NCI-H1105 (cell line): ENCODE data around the gene TRERF1.
"Not testable (repeated sequence)": the region's sequence is repeated elsewhere in the genome, so short reads cannot be mapped to it uniquely, and the experiment has no call there.

Experiments
- DNase-seq: peaks from one replicate; lab custom pipeline; 2025; lab: John Stamatoyannopoulos, UW

Gene TRERF1

GRCh38 chr6:42337985-42338743 lies 113.6 kb downstream of the TRERF1 start:
- no peak for DNase-seq

- DNase-seq: no peak
These were observed 115.3 kb downstream of the TRERF1 start for GRCh38 chr6:42336431-42336830.

GRCh38 chr6:42335896-42336295 lies 115.8 kb downstream of the TRERF1 start:
- no peak for DNase-seq

- DNase-seq: no peak
These were observed 116.9 kb downstream of the TRERF1 start for GRCh38 chr6:42334870-42335269.

GRCh38 chr6:42333612-42334011 lies 118.1 kb downstream of the TRERF1 start:
- DNase-seq: no peak

GRCh38 chr6:42332916-42333315 lies 118.8 kb downstream of the TRERF1 start:
- no peak for DNase-seq

GRCh38 chr6:42331019-42331418 lies 120.7 kb downstream of the TRERF1 start:
- no peak for DNase-seq

- DNase-seq: peak; percentile 52
These were observed 125.5 kb downstream of the TRERF1 start for GRCh38 chr6:42326248-42326647.

- not testable (repeated sequence) for DNase-seq
These were observed 126.9 kb downstream of the TRERF1 start for GRCh38 chr6:42324656-42325324.

GRCh38 chr6:42322676-42323075 lies 129.1 kb downstream of the TRERF1 start:
- DNase-seq: no peak

- DNase-seq: no peak
These were observed 129.8 kb downstream of the TRERF1 start for GRCh38 chr6:42321976-42322375.

GRCh38 chr6:42320762-42321161 lies 131.0 kb downstream of the TRERF1 start:
- DNase-seq: no peak

- no peak for DNase-seq
These were observed 133.2 kb downstream of the TRERF1 start for GRCh38 chr6:42318480-42318879.

GRCh38 chr6:42316981-42317380 lies 134.7 kb downstream of the TRERF1 start:
- no peak for DNase-seq

- no peak for DNase-seq
These were observed 135.4 kb downstream of the TRERF1 start for GRCh38 chr6:42315991-42316970.

GRCh38 chr6:42315259-42315990 lies 136.3 kb downstream of the TRERF1 start:
- no peak for DNase-seq

- DNase-seq: no peak
These were observed 137.0 kb downstream of the TRERF1 start for GRCh38 chr6:42314571-42315258.

GRCh38 chr6:42313941-42314570 lies 137.7 kb downstream of the TRERF1 start:
- no peak for DNase-seq

- no peak for DNase-seq
These were observed 138.7 kb downstream of the TRERF1 start for GRCh38 chr6:42313038-42313437.

GRCh38 chr6:42307141-42307470 lies 144.6 kb downstream of the TRERF1 start:
- no peak for DNase-seq
